Neuronal stem cell (in vitro differentiated cells): ENCODE data around the gene CHI3L1.

Source experiments
- DNase-seq: peaks from one replicate; pipeline ENCODE4 v3.0.0-alpha.2; 2013; ENCODE audit warnings: low spot score
- H2AFZ ChIP-seq: one replicate; pipeline ENCODE4 v1.6.1; 2013; ENCODE audit warnings: mild to moderate bottlenecking, low read length, inconsistent platforms
- H2AK5ac ChIP-seq: 2 replicates; pipeline ENCODE4 v1.6.1; 2013; ENCODE audit warnings: low read depth, mild to moderate bottlenecking, inconsistent platforms, low read length, moderate library complexity, mixed read lengths
- H2BK120ac ChIP-seq: 2 replicates; pipeline ENCODE4 v1.6.1; 2013; ENCODE audit warnings: low read depth, mild to moderate bottlenecking, inconsistent platforms, low read length, moderate library complexity, mixed read lengths
- H2BK12ac ChIP-seq: one replicate; pipeline ENCODE4 v1.6.1; 2013; ENCODE audit warnings: low read length, inconsistent platforms
- H2BK15ac ChIP-seq: 2 replicates; pipeline ENCODE4 v1.6.1; 2013; ENCODE audit warnings: mild to moderate bottlenecking, low read length, inconsistent platforms, mixed read lengths
- H2BK5ac ChIP-seq: one replicate; pipeline ENCODE4 v1.6.1; 2013; ENCODE audit warnings: inconsistent platforms, mild to moderate bottlenecking, low read length, moderate library complexity
- H3K14ac ChIP-seq: one replicate; pipeline ENCODE4 v1.6.1; 2013; ENCODE audit warnings: low read length, inconsistent platforms
- H3K18ac ChIP-seq: 2 replicates; pipeline ENCODE4 v1.6.1; 2013; ENCODE audit warnings: low read length, inconsistent platforms
- H3K23ac ChIP-seq: 2 replicates; pipeline ENCODE4 v1.6.1; 2013; ENCODE audit warnings: low read depth, mild to moderate bottlenecking, mixed read lengths, low read length, inconsistent platforms; ENCODE audit not compliant: poor library complexity
- H3K27ac ChIP-seq: replicated peaks from 3 replicates; pipeline ENCODE4 v1.5.1; 2013; ENCODE audit warnings: low read length, inconsistent platforms
- H3K27me3 ChIP-seq, 3 experiments: 2 replicates each; pipeline ENCODE4 v1.6.1; 2013; ENCODE audit warnings: low read length in 3 of 3, mild to moderate bottlenecking in 2 of 3, inconsistent platforms in 1 of 3, low read depth in 1 of 3, mixed read lengths in 1 of 3, moderate library complexity in 1 of 3; ENCODE audit not compliant: control insufficient read depth in 3 of 3, insufficient read depth in 3 of 3
- H3K36me3 ChIP-seq, 2 donors: replicated peaks in 1 of 2; 2 replicates each; pipeline ENCODE4 v1.6.1; 2013; ENCODE audit warnings: low read length in 2 of 2; ENCODE audit not compliant: control insufficient read depth in 2 of 2, insufficient read depth in 2 of 2
- H3K4ac ChIP-seq: 2 replicates; pipeline ENCODE4 v1.6.1; 2013; ENCODE audit warnings: inconsistent platforms, mild to moderate bottlenecking, low read length, moderate library complexity
- H3K4me1 ChIP-seq, 2 donors: 1 replicate in 1 of 2; 2 replicates in 1 of 2; pipeline ENCODE4 v1.6.1; 2013; ENCODE audit warnings: low read length in 2 of 2, low read depth in 1 of 2; ENCODE audit not compliant: control insufficient read depth in 2 of 2, insufficient read depth in 1 of 2
- H3K4me2 ChIP-seq: one replicate; pipeline ENCODE4 v1.6.1; 2013; ENCODE audit warnings: mild to moderate bottlenecking, low read length, inconsistent platforms; ENCODE audit not compliant: insufficient read depth, poor library complexity, severe bottlenecking
- H3K4me3 ChIP-seq, 2 donors: 2 replicates each; pipeline ENCODE4 v1.5.1; 2013; ENCODE audit warnings: low read length in 2 of 2, mild to moderate bottlenecking in 2 of 2, inconsistent platforms in 1 of 2, moderate library complexity in 1 of 2
- H3K79me1 ChIP-seq: one replicate; pipeline ENCODE4 v1.6.1; 2013; ENCODE audit warnings: low read depth, mild to moderate bottlenecking, inconsistent platforms, low read length, moderate library complexity
- H3K9ac ChIP-seq: one replicate; pipeline ENCODE4 v1.6.1; 2013; ENCODE audit warnings: mild to moderate bottlenecking, low read depth, low read length, inconsistent platforms; ENCODE audit not compliant: poor library complexity
- H3K9me3 ChIP-seq, 2 donors: replicated peaks in 1 of 2; 2 replicates each; pipeline versions ENCODE3 to v1.6.1; 2013; ENCODE audit warnings: low read length in 2 of 2, mild to moderate bottlenecking in 2 of 2, inconsistent platforms in 1 of 2, low read depth in 1 of 2, mixed read lengths in 1 of 2, moderate library complexity in 1 of 2; ENCODE audit not compliant: control insufficient read depth in 2 of 2, insufficient read depth in 1 of 2
- H4K8ac ChIP-seq: one replicate; pipeline ENCODE4 v1.6.1; 2013; ENCODE audit warnings: low read depth, mild to moderate bottlenecking, inconsistent platforms, low read length, moderate library complexity
- H4K91ac ChIP-seq: one replicate; pipeline ENCODE4 v1.6.1; 2013; ENCODE audit warnings: low read length, low read depth, mild to moderate bottlenecking, inconsistent platforms; ENCODE audit not compliant: poor library complexity
- WGBS, 2 donors: extraction: QIAGEN DNeasy Blood & Tissue Kit; methylation state at CpG; one replicate each; pipeline ENCODE4 v1.1.7; 2013; ENCODE audit warnings: missing lambda C conversion rate in 2 of 2, mixed read lengths in 1 of 2; ENCODE audit not compliant: insufficient read length in 2 of 2, insufficient replicate concordance in 1 of 2; ENCODE audit errors: extremely low coverage in 2 of 2; 5-methylcytosine and 5-hydroxymethylcytosine counted together

The CHI3L1 gene

GRCh38 chr1:203158960-203159665 lies 27.4 kb downstream of the CHI3L1 start:
- Histone ChIP-seq H3K36me3 (no peaks in the 10 kb centered on the region), H3K4me3 (no peak overlapping the region), H3K4me2 (no peak overlapping the region), H3K14ac (no peak overlapping the region), H3K27ac (no peak overlapping the region), H4K8ac (no peak overlapping the region), H3K9me3 (peaks cover 0 to 4% of the 10 kb centered on the region in 2 donors), H4K91ac (no peak overlapping the region), H3K9ac (no peak overlapping the region), H3K4me1 (peaks cover 0 to 11% of the 10 kb centered on the region in 2 donors), H2BK12ac (no peak overlapping the region), H2BK5ac (no peak overlapping the region), H3K79me1 (no peaks in the 10 kb centered on the region), H3K4ac (no peak overlapping the region), H2AK5ac (peak overlapping the region; percentile 62), H2BK120ac (no peak overlapping the region), H2BK15ac (peak overlapping the region; percentile 31), H3K23ac (no peak overlapping the region), H2AFZ (no peak overlapping the region), H3K27me3 (no peaks in the 10 kb centered on the region), H3K18ac (peak overlapping the region; percentile 55)
- no CpG with 5 or more reads among the region's 9 CpGs for WGBS, 2 donors
- DNase-seq: no peak

GRCh38 chr1:203158423-203158822 lies 28.1 kb downstream of the CHI3L1 start:
- Histone ChIP-seq H3K9me3 (peaks cover 0 to 4% of the 10 kb centered on the region in 2 donors), H3K23ac (no peak overlapping the region), H3K9ac (no peak overlapping the region), H2BK15ac (no peak overlapping the region), H4K91ac (no peak overlapping the region), H3K14ac (no peak overlapping the region), H3K4me2 (no peak overlapping the region), H3K4me1 (peaks cover 3 to 17% of the 10 kb centered on the region in 2 donors), H3K4ac (no peak overlapping the region), H3K18ac (no peak overlapping the region), H3K27ac (no peak overlapping the region), H3K36me3 (no peaks in the 10 kb centered on the region), H2BK12ac (no peak overlapping the region), H2AFZ (no peak overlapping the region), H2BK120ac (no peak overlapping the region), H2AK5ac (no peak overlapping the region), H2BK5ac (no peak overlapping the region), H3K27me3 (no peaks in the 10 kb centered on the region), H4K8ac (no peak overlapping the region), H3K79me1 (no peaks in the 10 kb centered on the region), H3K4me3 (no peak overlapping the region)
- DNase-seq: no peak
- WGBS, 2 donors: no CpG with 5 or more reads among the region's 1 CpG

- Histone ChIP-seq H3K27ac (no peak overlapping the region), H3K4me3 (no peak overlapping the region)
- no CpG with 5 or more reads among the region's 1 CpG for WGBS, 2 donors
Observed at GRCh38 chr1:203156280-203156679, 30.2 kb downstream of the CHI3L1 start.

GRCh38 chr1:203153989-203154821 lies 32.3 kb downstream of the CHI3L1 start:
- H3K18ac ChIP-seq: peak overlapping the region; percentile 86
- peak overlapping the region; percentile 41 for H2AK5ac ChIP-seq
- H3K27me3 ChIP-seq: no peaks in the 10 kb centered on the region
- no CpG with 5 or more reads among the region's 13 CpGs for WGBS, 2 donors
- H3K9me3 ChIP-seq: peaks cover 0 to 4% of the 10 kb centered on the region in 2 donors
- no peak overlapping the region for H3K14ac ChIP-seq
- H4K8ac ChIP-seq: no peak overlapping the region
- no peak overlapping the region for H2BK120ac ChIP-seq
- no peaks in the 10 kb centered on the region for H3K36me3 ChIP-seq
- H2BK12ac ChIP-seq: peak overlapping the region; percentile 26
- no peak overlapping the region for H3K4me2 ChIP-seq
- H3K23ac ChIP-seq: no peak overlapping the region
- H3K4me3 ChIP-seq: no peak overlapping the region
- peaks cover 19 to 50% of the 10 kb centered on the region in 2 donors for H3K4me1 ChIP-seq
- DNase-seq: no peak
- H3K9ac ChIP-seq: no peak overlapping the region
- H2AFZ ChIP-seq: peak overlapping the region; percentile 59
- H2BK5ac ChIP-seq: no peak overlapping the region
- H2BK15ac ChIP-seq: peak overlapping the region; percentile 41
- H3K4ac ChIP-seq: no peak overlapping the region
- H4K91ac ChIP-seq: no peak overlapping the region
- H3K79me1 ChIP-seq: no peaks in the 10 kb centered on the region
- H3K27ac ChIP-seq: no peak overlapping the region

More at GRCh38 chr1:203156280-203156679, 30.2 kb downstream of the CHI3L1 start:
- Histone ChIP-seq H3K4ac (no peak overlapping the region), H3K18ac (no peak overlapping the region), H3K4me1 (peaks cover 19 to 35% of the 10 kb centered on the region in 2 donors), H3K79me1 (no peaks in the 10 kb centered on the region), H2BK15ac (no peak overlapping the region), H2BK5ac (no peak overlapping the region), H3K36me3 (no peaks in the 10 kb centered on the region), H2BK120ac (no peak overlapping the region), H3K27me3 (no peaks in the 10 kb centered on the region), H3K14ac (no peak overlapping the region), H2AFZ (no peak overlapping the region), H4K8ac (no peak overlapping the region), H3K4me2 (no peak overlapping the region), H3K23ac (no peak overlapping the region), H2AK5ac (no peak overlapping the region), H4K91ac (no peak overlapping the region), H3K9me3 (peaks cover 0 to 4% of the 10 kb centered on the region in 2 donors), H3K9ac (no peak overlapping the region), H2BK12ac (no peak overlapping the region)
- DNase-seq: no peak
